ENCODE measurements around the gene GALNT18. TPM values are rescaled to one million over a fixed set of nuclear protein-coding genes. Genes with fewer than 3 reads are reported as not detected.

GALNT18 gene
- total and polyA plus RNA-seq, 4 donors = 2.1 to 11.0 (median 3.8) TPM

GRCh38 chr11:11290354-11290753, 331.5 kb downstream of the GALNT18 start:
- H3K4me3 ChIP-seq (ENCODE audit: low read depth in 1 of 3, low read length in 3 of 3) = no peak overlapping the region
- H3K36me3 ChIP-seq (ENCODE audit: control insufficient read depth in 4 of 4, insufficient read depth in 3 of 4, low read depth in 1 of 4, low read length in 3 of 4) = peaks cover 0 to 11% (median 4%) of the 10 kb centered on the region in 4 donors
- TF ChIP-seq FOXA2 (IDR thresholded peaks at IDR 0.05) (no peak), GABPA (IDR thresholded peaks at IDR 0.05 in 1 of 2, conservative IDR thresholded peaks at IDR 0.05 in 1 of 2) (no peak)
- H3K9me3 ChIP-seq (ENCODE audit: control insufficient read depth in 4 of 4, low read length in 3 of 4) = no peaks in the 10 kb centered on the region
- H3K27me3 ChIP-seq (ENCODE audit: control insufficient read depth in 4 of 4, insufficient read depth in 4 of 4, low read length in 3 of 4) = no peaks in the 10 kb centered on the region
- 95% methylated on average over 4 of the region's 4 CpGs for WGBS
- no peak overlapping the region for H3K27ac ChIP-seq (ENCODE audit: low read depth in 1 of 2, low read length in 2 of 2)
- no peak overlapping the region for H3K9ac ChIP-seq (ENCODE audit: low read depth in 1 of 2, low read length in 2 of 2)
- H3K4me1 ChIP-seq (ENCODE audit: control insufficient read depth in 4 of 4, insufficient read depth in 4 of 4, low read length in 3 of 4) = peaks cover 3 to 14% (median 7%) of the 10 kb centered on the region in 4 donors
- DNase-seq (ENCODE audit: low spot score) = no peak

DNA sequence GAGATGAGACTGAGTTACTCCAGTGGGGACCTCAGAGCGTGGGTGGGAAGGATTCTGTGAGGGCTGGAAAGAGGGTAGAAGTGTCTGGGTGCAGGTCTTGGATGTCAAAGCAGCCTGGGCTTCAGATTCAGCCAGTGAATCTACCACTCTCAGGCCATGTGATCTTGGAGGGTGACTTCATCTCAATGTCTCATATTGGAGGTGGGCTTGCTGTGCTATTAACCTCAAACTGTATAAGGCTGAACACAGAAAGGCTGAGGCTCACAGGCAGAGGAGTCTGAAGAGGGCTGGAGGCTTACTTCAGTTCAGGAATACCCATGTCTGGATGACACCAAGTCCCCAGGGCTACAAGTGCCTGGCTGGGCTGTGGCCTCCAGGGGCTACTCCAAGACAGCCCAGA, 332.1 kb downstream of the GALNT18 start:
- no peak overlapping the region for H3K4me3 ChIP-seq (ENCODE audit: low read depth in 1 of 3, low read length in 3 of 3)
- no peak for DNase-seq (ENCODE audit: low spot score)
- H3K36me3 ChIP-seq (ENCODE audit: control insufficient read depth in 4 of 4, insufficient read depth in 3 of 4, low read depth in 1 of 4, low read length in 3 of 4) = peaks cover 0 to 10% (median 4%) of the 10 kb centered on the region in 4 donors
- H3K27me3 ChIP-seq (ENCODE audit: control insufficient read depth in 4 of 4, insufficient read depth in 4 of 4, low read length in 3 of 4) = no peaks in the 10 kb centered on the region
- peaks cover 3 to 20% (median 9%) of the 10 kb centered on the region in 4 donors for H3K4me1 ChIP-seq (ENCODE audit: control insufficient read depth in 4 of 4, insufficient read depth in 4 of 4, low read length in 3 of 4)
- no peak overlapping the region for H3K9ac ChIP-seq (ENCODE audit: low read depth in 1 of 2, low read length in 2 of 2)
- no peak for TF ChIP-seq ATF3 (IDR thresholded peaks at IDR 0.05)
- TF ChIP-seq HNF4G (IDR thresholded peaks at IDR 0.05) = no peak
- TF ChIP-seq GABPA (IDR thresholded peaks at IDR 0.05 in 1 of 2, conservative IDR thresholded peaks at IDR 0.05 in 1 of 2) = no peak
- TF ChIP-seq HNF4A (conservative IDR thresholded peaks at IDR 0.05) = no peak
- TF ChIP-seq TAF1 (conservative IDR thresholded peaks at IDR 0.05) = no peak
- TF ChIP-seq FOXA2 (IDR thresholded peaks at IDR 0.05) = no peak
- no peak for TF ChIP-seq EGR1 (IDR thresholded peaks at IDR 0.05; ENCODE audit: low read depth in 2 of 2)
- no peak for TF ChIP-seq NR2F2 (IDR thresholded peaks at IDR 0.05)
- TF ChIP-seq RAD21 (IDR thresholded peaks at IDR 0.05) = no peak
- TF ChIP-seq CTCF (IDR thresholded peaks at IDR 0.05; ENCODE audit: low read depth, low read length, missing input control) = no peak
- TF ChIP-seq YY1 (IDR thresholded peaks at IDR 0.05) = no peak
- no peak for TF ChIP-seq MAX (IDR thresholded peaks at IDR 0.05)
- TF ChIP-seq RXRA (IDR thresholded peaks at IDR 0.05) = no peak
- TF ChIP-seq, protein P1, sequence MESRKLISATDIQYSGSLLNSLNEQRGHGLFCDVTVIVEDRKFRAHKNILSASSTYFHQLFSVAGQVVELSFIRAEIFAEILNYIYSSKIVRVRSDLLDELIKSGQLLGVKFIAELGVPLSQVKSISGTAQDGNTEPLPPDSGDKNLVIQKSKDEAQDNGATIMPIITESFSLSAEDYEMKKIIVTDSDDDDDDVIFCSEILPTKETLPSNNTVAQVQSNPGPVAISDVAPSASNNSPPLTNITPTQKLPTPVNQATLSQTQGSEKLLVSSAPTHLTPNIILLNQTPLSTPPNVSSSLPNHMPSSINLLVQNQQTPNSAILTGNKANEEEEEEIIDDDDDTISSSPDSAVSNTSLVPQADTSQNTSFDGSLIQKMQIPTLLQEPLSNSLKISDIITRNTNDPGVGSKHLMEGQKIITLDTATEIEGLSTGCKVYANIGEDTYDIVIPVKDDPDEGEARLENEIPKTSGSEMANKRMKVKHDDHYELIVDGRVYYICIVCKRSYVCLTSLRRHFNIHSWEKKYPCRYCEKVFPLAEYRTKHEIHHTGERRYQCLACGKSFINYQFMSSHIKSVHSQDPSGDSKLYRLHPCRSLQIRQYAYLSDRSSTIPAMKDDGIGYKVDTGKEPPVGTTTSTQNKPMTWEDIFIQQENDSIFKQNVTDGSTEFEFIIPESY (IDR thresholded peaks at IDR 0.05) = no peak
- TF ChIP-seq JUND (IDR thresholded peaks at IDR 0.05) = no peak
- TF ChIP-seq FOXA1 (IDR thresholded peaks at IDR 0.05) = no peak
- TF ChIP-seq, protein P2, sequence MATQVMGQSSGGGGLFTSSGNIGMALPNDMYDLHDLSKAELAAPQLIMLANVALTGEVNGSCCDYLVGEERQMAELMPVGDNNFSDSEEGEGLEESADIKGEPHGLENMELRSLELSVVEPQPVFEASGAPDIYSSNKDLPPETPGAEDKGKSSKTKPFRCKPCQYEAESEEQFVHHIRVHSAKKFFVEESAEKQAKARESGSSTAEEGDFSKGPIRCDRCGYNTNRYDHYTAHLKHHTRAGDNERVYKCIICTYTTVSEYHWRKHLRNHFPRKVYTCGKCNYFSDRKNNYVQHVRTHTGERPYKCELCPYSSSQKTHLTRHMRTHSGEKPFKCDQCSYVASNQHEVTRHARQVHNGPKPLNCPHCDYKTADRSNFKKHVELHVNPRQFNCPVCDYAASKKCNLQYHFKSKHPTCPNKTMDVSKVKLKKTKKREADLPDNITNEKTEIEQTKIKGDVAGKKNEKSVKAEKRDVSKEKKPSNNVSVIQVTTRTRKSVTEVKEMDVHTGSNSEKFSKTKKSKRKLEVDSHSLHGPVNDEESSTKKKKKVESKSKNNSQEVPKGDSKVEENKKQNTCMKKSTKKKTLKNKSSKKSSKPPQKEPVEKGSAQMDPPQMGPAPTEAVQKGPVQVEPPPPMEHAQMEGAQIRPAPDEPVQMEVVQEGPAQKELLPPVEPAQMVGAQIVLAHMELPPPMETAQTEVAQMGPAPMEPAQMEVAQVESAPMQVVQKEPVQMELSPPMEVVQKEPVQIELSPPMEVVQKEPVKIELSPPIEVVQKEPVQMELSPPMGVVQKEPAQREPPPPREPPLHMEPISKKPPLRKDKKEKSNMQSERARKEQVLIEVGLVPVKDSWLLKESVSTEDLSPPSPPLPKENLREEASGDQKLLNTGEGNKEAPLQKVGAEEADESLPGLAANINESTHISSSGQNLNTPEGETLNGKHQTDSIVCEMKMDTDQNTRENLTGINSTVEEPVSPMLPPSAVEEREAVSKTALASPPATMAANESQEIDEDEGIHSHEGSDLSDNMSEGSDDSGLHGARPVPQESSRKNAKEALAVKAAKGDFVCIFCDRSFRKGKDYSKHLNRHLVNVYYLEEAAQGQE (IDR thresholded peaks at IDR 0.05) = no peak
- TF ChIP-seq SP1 (IDR thresholded peaks at IDR 0.05) = no peak
- no peaks in the 10 kb centered on the region for H3K9me3 ChIP-seq (ENCODE audit: control insufficient read depth in 4 of 4, low read length in 3 of 4)
- 85% methylated on average over 1 of the region's 1 CpG for WGBS
- H3K27ac ChIP-seq (ENCODE audit: low read depth in 1 of 2, low read length in 2 of 2) = no peak overlapping the region

Measured in liver (tissue), 9 donors.